ENCODE results near the gene PCA3.

- TF ChIP-seq EGR1 (IDR thresholded peaks at IDR 0.05) (no peak), MAX (IDR thresholded peaks at IDR 0.05) (no peak), TCF12 (IDR thresholded peaks at IDR 0.05; ENCODE audit: low read depth) (no peak), YY1 (IDR thresholded peaks at IDR 0.05; ENCODE audit: low read depth) (no peak), TEAD4 (IDR thresholded peaks at IDR 0.05) (no peak), FOXM1 (IDR thresholded peaks at IDR 0.05; ENCODE audit: borderline replicate concordance, low read depth) (no peak), TAF1 (IDR thresholded peaks at IDR 0.05; ENCODE audit: low read depth) (no peak), USF1 (IDR thresholded peaks at IDR 0.05) (no peak), CEBPB (IDR thresholded peaks at IDR 0.05) (no peak), REST (IDR thresholded peaks at IDR 0.05; ENCODE audit: low read depth) (no peak), CREB1 (IDR thresholded peaks at IDR 0.05; ENCODE audit: low read depth) (no peak), EP300 (IDR thresholded peaks at IDR 0.05; ENCODE audit: borderline replicate concordance) (no peak)
These were observed 2.8 kb upstream of the PCA3 start for GRCh38 chr9:76761448-76761847.
